Neuronal stem cell (in vitro differentiated cells): ENCODE measurements around the gene MMP15.

Experiments
- DNase-seq: peaks from one replicate; pipeline ENCODE4 v3.0.0-alpha.2; 2013; ENCODE audit warnings: low spot score
- H2AFZ ChIP-seq: one replicate; pipeline ENCODE4 v1.6.1; 2013; ENCODE audit warnings: mild to moderate bottlenecking, low read length, inconsistent platforms
- H2AK5ac ChIP-seq: 2 replicates; pipeline ENCODE4 v1.6.1; 2013; ENCODE audit warnings: low read depth, mild to moderate bottlenecking, inconsistent platforms, low read length, moderate library complexity, mixed read lengths
- H2BK120ac ChIP-seq: 2 replicates; pipeline ENCODE4 v1.6.1; 2013; ENCODE audit warnings: low read depth, mild to moderate bottlenecking, inconsistent platforms, low read length, moderate library complexity, mixed read lengths
- H2BK12ac ChIP-seq: one replicate; pipeline ENCODE4 v1.6.1; 2013; ENCODE audit warnings: low read length, inconsistent platforms
- H2BK15ac ChIP-seq: 2 replicates; pipeline ENCODE4 v1.6.1; 2013; ENCODE audit warnings: mild to moderate bottlenecking, low read length, inconsistent platforms, mixed read lengths
- H2BK5ac ChIP-seq: one replicate; pipeline ENCODE4 v1.6.1; 2013; ENCODE audit warnings: inconsistent platforms, mild to moderate bottlenecking, low read length, moderate library complexity
- H3K14ac ChIP-seq: one replicate; pipeline ENCODE4 v1.6.1; 2013; ENCODE audit warnings: low read length, inconsistent platforms
- H3K18ac ChIP-seq: 2 replicates; pipeline ENCODE4 v1.6.1; 2013; ENCODE audit warnings: low read length, inconsistent platforms
- H3K23ac ChIP-seq: 2 replicates; pipeline ENCODE4 v1.6.1; 2013; ENCODE audit warnings: low read depth, mild to moderate bottlenecking, mixed read lengths, low read length, inconsistent platforms; ENCODE audit not compliant: poor library complexity
- H3K27ac ChIP-seq: replicated peaks from 3 replicates; pipeline ENCODE4 v1.5.1; 2013; ENCODE audit warnings: low read length, inconsistent platforms
- H3K27me3 ChIP-seq, 3 experiments: 2 replicates each; pipeline ENCODE4 v1.6.1; 2013; ENCODE audit warnings: low read length in 3 of 3, mild to moderate bottlenecking in 2 of 3, inconsistent platforms in 1 of 3, low read depth in 1 of 3, mixed read lengths in 1 of 3, moderate library complexity in 1 of 3; ENCODE audit not compliant: control insufficient read depth in 3 of 3, insufficient read depth in 3 of 3
- H3K36me3 ChIP-seq, 2 donors: replicated peaks in 1 of 2; 2 replicates each; pipeline ENCODE4 v1.6.1; 2013; ENCODE audit warnings: low read length in 2 of 2; ENCODE audit not compliant: control insufficient read depth in 2 of 2, insufficient read depth in 2 of 2
- H3K4ac ChIP-seq: 2 replicates; pipeline ENCODE4 v1.6.1; 2013; ENCODE audit warnings: inconsistent platforms, mild to moderate bottlenecking, low read length, moderate library complexity
- H3K4me1 ChIP-seq, 2 donors: 1 replicate in 1 of 2; 2 replicates in 1 of 2; pipeline ENCODE4 v1.6.1; 2013; ENCODE audit warnings: low read length in 2 of 2, low read depth in 1 of 2; ENCODE audit not compliant: control insufficient read depth in 2 of 2, insufficient read depth in 1 of 2
- H3K4me2 ChIP-seq: one replicate; pipeline ENCODE4 v1.6.1; 2013; ENCODE audit warnings: mild to moderate bottlenecking, low read length, inconsistent platforms; ENCODE audit not compliant: insufficient read depth, poor library complexity, severe bottlenecking
- H3K4me3 ChIP-seq, 2 donors: 2 replicates each; pipeline ENCODE4 v1.5.1; 2013; ENCODE audit warnings: low read length in 2 of 2, mild to moderate bottlenecking in 2 of 2, inconsistent platforms in 1 of 2, moderate library complexity in 1 of 2
- H3K79me1 ChIP-seq: one replicate; pipeline ENCODE4 v1.6.1; 2013; ENCODE audit warnings: low read depth, mild to moderate bottlenecking, inconsistent platforms, low read length, moderate library complexity
- H3K9ac ChIP-seq: one replicate; pipeline ENCODE4 v1.6.1; 2013; ENCODE audit warnings: mild to moderate bottlenecking, low read depth, low read length, inconsistent platforms; ENCODE audit not compliant: poor library complexity
- H3K9me3 ChIP-seq, 2 donors: replicated peaks in 1 of 2; 2 replicates each; pipeline versions ENCODE3 to v1.6.1; 2013; ENCODE audit warnings: low read length in 2 of 2, mild to moderate bottlenecking in 2 of 2, inconsistent platforms in 1 of 2, low read depth in 1 of 2, mixed read lengths in 1 of 2, moderate library complexity in 1 of 2; ENCODE audit not compliant: control insufficient read depth in 2 of 2, insufficient read depth in 1 of 2
- H4K8ac ChIP-seq: one replicate; pipeline ENCODE4 v1.6.1; 2013; ENCODE audit warnings: low read depth, mild to moderate bottlenecking, inconsistent platforms, low read length, moderate library complexity
- H4K91ac ChIP-seq: one replicate; pipeline ENCODE4 v1.6.1; 2013; ENCODE audit warnings: low read length, low read depth, mild to moderate bottlenecking, inconsistent platforms; ENCODE audit not compliant: poor library complexity
- WGBS, 2 donors: extraction: QIAGEN DNeasy Blood & Tissue Kit; methylation state at CpG; one replicate each; pipeline ENCODE4 v1.1.7; 2013; ENCODE audit warnings: missing lambda C conversion rate in 2 of 2, mixed read lengths in 1 of 2; ENCODE audit not compliant: insufficient read length in 2 of 2, insufficient replicate concordance in 1 of 2; ENCODE audit errors: extremely low coverage in 2 of 2; 5-methylcytosine and 5-hydroxymethylcytosine counted together

MMP15 gene

DNA sequence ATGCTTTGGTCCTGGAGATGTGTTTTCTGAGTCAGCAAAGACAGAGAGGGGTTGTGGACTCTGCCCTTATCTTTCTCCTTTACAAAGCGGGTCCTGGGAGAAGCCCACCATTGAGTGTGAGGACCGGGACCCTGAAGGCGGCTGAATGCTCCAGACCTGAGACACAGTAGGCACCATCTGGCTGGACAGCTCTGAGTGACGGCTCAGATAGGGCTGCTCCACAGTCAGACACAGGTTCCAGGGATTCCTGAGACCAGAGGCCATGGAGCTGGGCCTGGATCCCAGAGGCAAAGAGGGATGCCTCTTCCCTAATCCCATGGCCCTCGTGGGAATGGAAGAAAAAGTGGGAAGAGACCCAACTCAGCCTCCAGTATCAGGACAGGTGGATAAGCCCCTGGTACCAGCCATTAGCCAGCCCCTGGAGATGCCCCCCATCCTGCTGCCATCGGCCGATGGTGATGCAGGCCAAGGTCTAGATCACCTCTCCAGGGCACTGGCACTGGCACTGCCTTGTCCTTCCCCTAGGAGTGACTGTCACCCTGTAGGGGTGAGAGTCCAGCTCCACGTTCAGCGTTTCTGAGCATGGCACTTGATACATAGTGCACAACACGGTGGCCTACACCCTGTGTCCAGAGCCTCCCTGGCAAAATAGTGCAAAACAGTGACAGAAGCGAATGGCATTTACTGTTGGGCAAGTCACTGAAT lies 4.7 kb downstream of the MMP15 start:
- Histone ChIP-seq H3K23ac (no peak overlapping the region), H2BK15ac (no peak overlapping the region), H3K4me2 (no peak overlapping the region), H3K9ac (no peak overlapping the region), H3K18ac (no peak overlapping the region), H3K27me3 (peaks cover 0 to 6% (median 4%) of the 10 kb centered on the region in 3 experiments), H3K4me3 (no peak overlapping the region), H3K79me1 (peaks cover 5% of the 10 kb centered on the region), H2AK5ac (no peak overlapping the region), H3K27ac (no peak overlapping the region), H3K36me3 (no peaks in the 10 kb centered on the region), H2BK120ac (no peak overlapping the region), H2BK12ac (no peak overlapping the region), H2AFZ (no peak overlapping the region), H4K91ac (no peak overlapping the region), H3K4ac (no peak overlapping the region), H2BK5ac (no peak overlapping the region), H4K8ac (no peak overlapping the region), H3K4me1 (peaks cover 6 to 15% of the 10 kb centered on the region in 2 donors), H3K9me3 (no peaks in the 10 kb centered on the region), H3K14ac (no peak overlapping the region)
- no peak for DNase-seq
- no CpG with 5 or more reads among the region's 11 CpGs for WGBS, 2 donors

DNA sequence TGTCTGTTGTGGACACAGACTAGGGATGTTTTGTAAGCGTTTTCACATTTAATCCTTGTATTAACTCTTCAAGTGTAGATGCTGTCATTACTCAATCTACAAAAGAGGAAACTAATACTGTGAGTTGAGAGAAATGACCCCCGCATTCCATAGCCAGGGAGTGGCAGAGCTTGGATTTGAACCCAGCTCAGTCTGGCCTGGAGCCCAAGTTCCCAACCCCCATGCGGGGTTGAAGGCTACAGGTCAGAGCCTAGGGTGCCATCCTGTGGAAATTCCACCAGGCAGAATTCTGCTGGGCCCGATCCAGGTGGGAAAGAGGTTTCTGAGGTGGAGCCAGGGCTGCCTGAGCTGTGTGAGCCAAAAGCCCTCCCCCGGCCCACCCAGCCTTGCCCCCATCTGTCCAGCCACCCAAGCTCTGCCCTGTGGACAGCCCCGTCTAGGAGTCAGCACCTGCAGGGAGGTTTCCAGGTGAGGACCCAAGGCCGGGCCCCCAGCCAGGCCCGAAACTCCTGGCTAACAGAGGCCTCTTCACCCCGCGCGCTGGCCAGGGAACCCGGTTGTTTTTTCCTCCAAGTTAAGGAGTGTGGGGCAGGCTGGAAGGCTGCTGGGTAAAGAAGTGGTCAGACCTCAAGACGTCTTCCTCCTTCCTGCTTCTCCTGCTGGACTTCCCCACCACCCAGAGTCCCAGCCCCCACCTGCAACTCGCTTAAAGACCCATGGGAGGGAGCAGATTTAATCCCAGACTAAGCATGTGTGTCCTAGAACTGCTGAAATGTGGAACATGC lies 5.7 kb downstream of the MMP15 start:
- H3K9me3 ChIP-seq = no peaks in the 10 kb centered on the region
- no peaks in the 10 kb centered on the region for H3K36me3 ChIP-seq
- H3K4ac ChIP-seq = no peak overlapping the region
- no peak for DNase-seq
- H3K18ac ChIP-seq = no peak overlapping the region
- H3K23ac ChIP-seq = no peak overlapping the region
- H3K14ac ChIP-seq = no peak overlapping the region
- H3K4me2 ChIP-seq = no peak overlapping the region
- no peak overlapping the region for H2BK5ac ChIP-seq
- H4K91ac ChIP-seq = no peak overlapping the region
- H2BK12ac ChIP-seq = no peak overlapping the region
- H3K79me1 ChIP-seq = peaks cover 7% of the 10 kb centered on the region
- H2BK15ac ChIP-seq = no peak overlapping the region
- H3K27ac ChIP-seq = no peak overlapping the region
- H3K9ac ChIP-seq = no peak overlapping the region
- H3K4me3 ChIP-seq = no peak overlapping the region
- no peak overlapping the region for H2AK5ac ChIP-seq
- no peak overlapping the region for H2AFZ ChIP-seq
- H2BK120ac ChIP-seq = no peak overlapping the region
- no peak overlapping the region for H4K8ac ChIP-seq
- peaks cover 0 to 6% (median 4%) of the 10 kb centered on the region in 3 experiments for H3K27me3 ChIP-seq
- peaks cover 6 to 15% of the 10 kb centered on the region in 2 donors for H3K4me1 ChIP-seq
- no CpG with 5 or more reads among the region's 14 CpGs for WGBS, 2 donors

DNA sequence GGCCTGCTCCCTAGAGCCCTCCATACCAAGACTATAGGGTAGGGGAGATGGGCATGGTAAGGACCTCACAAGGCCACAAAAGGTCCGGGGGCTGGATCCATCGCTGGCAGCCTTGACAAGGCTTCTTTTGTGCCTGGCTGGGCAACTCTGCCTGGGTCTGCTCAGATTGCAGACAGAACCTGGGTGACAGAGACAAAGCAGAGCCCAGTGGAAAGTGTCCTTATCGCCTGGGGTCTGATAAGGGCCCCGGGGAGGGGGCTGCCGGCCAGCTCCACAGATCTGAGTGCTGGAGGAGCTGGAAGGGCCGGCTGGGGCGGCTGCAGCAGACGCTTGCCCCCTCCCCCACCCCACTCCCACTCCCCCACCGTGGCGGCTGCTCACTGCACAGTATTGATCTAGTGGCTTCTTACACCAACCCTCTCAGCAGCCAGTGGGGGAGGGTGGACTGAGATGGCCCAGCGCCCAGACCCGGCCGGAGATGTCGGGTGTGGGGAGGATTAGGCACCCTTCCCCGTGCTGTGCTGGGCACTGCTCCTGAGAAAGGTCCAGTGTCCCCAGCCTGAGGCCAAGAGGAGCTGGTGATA lies 7.2 kb downstream of the MMP15 start:
- no peak for DNase-seq
- no peak overlapping the region for H4K8ac ChIP-seq
- no CpG with 5 or more reads among the region's 15 CpGs for WGBS, 2 donors
- H3K36me3 ChIP-seq = peaks cover 0 to 3% of the 10 kb centered on the region in 2 donors
- H3K23ac ChIP-seq = peak overlapping the region; percentile 28
- peak overlapping the region; percentile 86 for H3K18ac ChIP-seq
- H2BK15ac ChIP-seq = no peak overlapping the region
- no peak overlapping the region for H3K4ac ChIP-seq
- H2BK120ac ChIP-seq = peak overlapping the region; percentile 32
- H3K27ac ChIP-seq = no peak overlapping the region
- H2AFZ ChIP-seq = peak overlapping the region; percentile 18
- H2AK5ac ChIP-seq = peak overlapping the region; percentile 79
- H3K9ac ChIP-seq = peak overlapping the region; percentile 74
- peak overlapping the region; percentile 22 for H2BK5ac ChIP-seq
- H3K4me2 ChIP-seq = no peak overlapping the region
- no peak overlapping the region for H2BK12ac ChIP-seq
- peaks cover 3 to 14% of the 10 kb centered on the region in 2 donors for H3K4me1 ChIP-seq
- H3K4me3 ChIP-seq = no peak overlapping the region
- H3K79me1 ChIP-seq = peaks cover 7% of the 10 kb centered on the region
- peaks cover 0 to 1% (median 0%) of the 10 kb centered on the region in 3 experiments for H3K27me3 ChIP-seq
- H3K14ac ChIP-seq = no peak overlapping the region
- H4K91ac ChIP-seq = peak overlapping the region; percentile 44
- H3K9me3 ChIP-seq = no peaks in the 10 kb centered on the region
